WTC11 (cell line): ENCODE results near the gene GRIN2A. TPM values are rescaled to one million over a fixed set of nuclear protein-coding genes. Genes with fewer than 3 reads are reported as not detected.

Source experiments
- ATAC-seq: fragments of 200-7000 bp; cut with Tn5 transposase; 2 replicates; pipeline ENCODE4 v1.10.0; 2021; ENCODE audit warnings: mild to moderate bottlenecking, moderate library complexity
- CTCF ChIA-PET: fragments of 300-600 bp; sonication (Branson Sonifier 250); formaldehyde crosslinking; loops from one replicate; lab custom pipeline; 2021; ENCODE audit warnings: antibody characterized with exemption; lab: Charles Lee
- POLR2A ChIA-PET: fragments of 350-600 bp; sonication (Branson Sonifier 250); formaldehyde crosslinking; loops from one replicate; lab custom pipeline; 2021; ENCODE audit warnings: antibody characterized with exemption; lab: Charles Lee
- DNase-seq: peaks from one replicate; pipeline ENCODE4 v3.0.0; 2021; ENCODE audit warnings: low spot score
- H3K27ac Mint-ChIP-seq: 2 replicates; pipeline ENCODE4 v1.8.0; 2021; ENCODE audit warnings: mixed read lengths
- H3K27me3 Mint-ChIP-seq: 2 replicates; pipeline ENCODE4 v1.8.0; 2021; ENCODE audit warnings: low read depth, mild to moderate bottlenecking, moderate library complexity, mixed read lengths
- H3K36me3 Mint-ChIP-seq: 2 replicates; pipeline ENCODE4 v1.8.0; 2021; ENCODE audit warnings: mixed read lengths
- H3K4me1 Mint-ChIP-seq: 2 replicates; pipeline ENCODE4 v1.8.0; 2022; ENCODE audit warnings: mixed read lengths
- H3K4me3 Mint-ChIP-seq: 2 replicates; pipeline ENCODE4 v1.8.0; 2021; ENCODE audit warnings: mild to moderate bottlenecking, moderate library complexity, mixed read lengths
- H3K9me3 Mint-ChIP-seq: 2 replicates; pipeline ENCODE4 v1.8.0; 2021; ENCODE audit warnings: mixed read lengths
- ATF1 ChIP-seq: sonication (generic); formaldehyde crosslinking; IDR thresholded peaks from 2 replicates; pipeline ENCODE4 v1.8.1; 2023; ENCODE audit warnings: mild to moderate bottlenecking, moderate library complexity, missing genetic modification reagents
- CBFB ChIP-seq: sonication (generic); formaldehyde crosslinking; IDR thresholded peaks from 2 replicates; pipeline ENCODE4 v1.8.1; 2022; ENCODE audit warnings: mild to moderate bottlenecking, low read depth, missing genetic modification reagents
- E2F4 ChIP-seq: sonication (generic); formaldehyde crosslinking; IDR thresholded peaks from 2 replicates; pipeline ENCODE4 v1.8.1; 2022; ENCODE audit warnings: low read depth, mild to moderate bottlenecking, moderate library complexity, missing genetic modification reagents, borderline replicate concordance
- ETV6 ChIP-seq: sonication (generic); formaldehyde crosslinking; IDR thresholded peaks from 2 replicates; pipeline ENCODE4 v1.8.1; 2022; ENCODE audit warnings: mild to moderate bottlenecking, missing genetic modification reagents
- FOXP1 ChIP-seq: sonication (generic); formaldehyde crosslinking; IDR thresholded peaks from 2 replicates; pipeline ENCODE4 v1.8.0; 2022; ENCODE audit warnings: missing genetic modification reagents, mild to moderate bottlenecking, moderate library complexity, borderline replicate concordance
- GABPB1 ChIP-seq: sonication (generic); formaldehyde crosslinking; IDR thresholded peaks from 2 replicates; pipeline ENCODE4 v1.8.1; 2023; ENCODE audit warnings: mild to moderate bottlenecking, missing genetic modification reagents
- GTF2I ChIP-seq: fragments of 250-450 bp; sonication (Bioruptor Pico); conservative IDR thresholded peaks from 2 replicates; pipeline ENCODE4 v1.4.0; 2021; ENCODE audit warnings: mild to moderate bottlenecking
- HMGA2 ChIP-seq: fragments of 250-450 bp; sonication (Bioruptor Pico); IDR thresholded peaks from 2 replicates; pipeline ENCODE4 v1.4.0; 2021; ENCODE audit warnings: mild to moderate bottlenecking, moderate library complexity
- KAT7 ChIP-seq: sonication (generic); formaldehyde crosslinking; IDR thresholded peaks from 2 replicates; pipeline ENCODE4 v1.8.1; 2023; ENCODE audit warnings: missing genetic modification reagents, mild to moderate bottlenecking, borderline replicate concordance
- MAX ChIP-seq: sonication (generic); formaldehyde crosslinking; IDR thresholded peaks from 2 replicates; pipeline ENCODE4 v1.8.0; 2022; ENCODE audit warnings: mild to moderate bottlenecking, missing genetic modification reagents
- PRDM15 ChIP-seq: sonication (generic); formaldehyde crosslinking; IDR thresholded peaks from 2 replicates; pipeline ENCODE4 v1.8.0; 2022; ENCODE audit warnings: missing genetic modification reagents
- SOX15 ChIP-seq: fragments of 250-450 bp; sonication (Bioruptor Pico); IDR thresholded peaks from 2 replicates; pipeline ENCODE4 v1.9.0; 2021; ENCODE audit warnings: mild to moderate bottlenecking
- TCF7 ChIP-seq: sonication (generic); formaldehyde crosslinking; IDR thresholded peaks from 2 replicates; pipeline ENCODE4 v1.8.0; 2022; ENCODE audit warnings: mild to moderate bottlenecking, low read depth, missing genetic modification reagents, moderate library complexity
- TEAD1 ChIP-seq: sonication (generic); formaldehyde crosslinking; IDR thresholded peaks from 2 replicates; pipeline ENCODE4 v1.8.0; 2022; ENCODE audit warnings: mild to moderate bottlenecking, missing genetic modification reagents
- TP53 ChIP-seq: sonication (generic); formaldehyde crosslinking; IDR thresholded peaks from 2 replicates; pipeline ENCODE4 v1.8.1; 2023; ENCODE audit warnings: mild to moderate bottlenecking, missing genetic modification reagents
- ZNF138 ChIP-seq: sonication (generic); formaldehyde crosslinking; conservative IDR thresholded peaks from 2 replicates; pipeline ENCODE4 v1.8.1; 2022; ENCODE audit warnings: mild to moderate bottlenecking, moderate library complexity, missing genetic modification reagents
- total RNA-seq: library from RNA; stranded (reverse); gene quantifications from 3 replicates; pipeline ENCODE4 v1.2.3, GENCODE V29; 2021
- TF ChIP-seq, protein P1 (sequence below): fragments of 250-450 bp; sonication (Bioruptor Pico); IDR thresholded peaks from 2 replicates; pipeline ENCODE4 v2.1.2; 2022; ENCODE audit warnings: mild to moderate bottlenecking, moderate library complexity
- TF ChIP-seq, protein P2 (sequence below): sonication (generic); formaldehyde crosslinking; IDR thresholded peaks from 2 replicates; pipeline ENCODE4 v1.8.0; 2022; ENCODE audit warnings: mild to moderate bottlenecking, missing genetic modification reagents
- TF ChIP-seq, protein P3 (sequence below): fragments of 200-600 bp; IDR thresholded peaks from 2 replicates; pipeline ENCODE4 v1.8.0; 2022; ENCODE audit warnings: antibody characterized with exemption
- TF ChIP-seq, protein P4 (sequence below): sonication (generic); formaldehyde crosslinking; IDR thresholded peaks from 2 replicates; pipeline ENCODE4 v1.8.1; 2023; ENCODE audit warnings: mild to moderate bottlenecking, missing genetic modification reagents, borderline replicate concordance
- TF ChIP-seq, protein P5 (sequence below): sonication (generic); formaldehyde crosslinking; IDR thresholded peaks from 2 replicates; pipeline ENCODE4 v1.8.1; 2023; ENCODE audit warnings: mild to moderate bottlenecking, missing genetic modification reagents

GRIN2A gene
- total RNA-seq, 1 experiment from 2014 or later = 3.5 TPM

GRCh38 chr16:9797306-9797705 is 384.9 kb downstream of the GRIN2A start:
- H3K36me3 Mint-ChIP-seq = peaks cover 21% of the 10 kb centered on the region
- H3K4me1 Mint-ChIP-seq = no peaks in the 10 kb centered on the region
- ATAC-seq = no peak
- no peak for DNase-seq
- peaks cover 16% of the 10 kb centered on the region for H3K9me3 Mint-ChIP-seq
- H3K4me3 Mint-ChIP-seq = no peak overlapping the region
- no peak overlapping the region for H3K27ac Mint-ChIP-seq
- ChIA-PET CTCF (no interaction called here), POLR2A (no interaction called here)
- TF ChIP-seq ZNF138 (CRISPR knock-in tag) = no peak
- no peak for TF ChIP-seq GABPB1
- TF ChIP-seq ATF1 (CRISPR knock-in tag) = no peak
- no peak for TF ChIP-seq TEAD1 (CRISPR knock-in tag)
- TF ChIP-seq KAT7 (CRISPR knock-in tag) = no peak
- TF ChIP-seq PRDM15 (CRISPR knock-in tag) = no peak
- no peak for TF ChIP-seq FOXP1 (CRISPR knock-in tag)
- no peak for TF ChIP-seq TP53
- TF ChIP-seq E2F4 = no peak
- no peak for TF ChIP-seq HMGA2
- TF ChIP-seq, protein P1, sequence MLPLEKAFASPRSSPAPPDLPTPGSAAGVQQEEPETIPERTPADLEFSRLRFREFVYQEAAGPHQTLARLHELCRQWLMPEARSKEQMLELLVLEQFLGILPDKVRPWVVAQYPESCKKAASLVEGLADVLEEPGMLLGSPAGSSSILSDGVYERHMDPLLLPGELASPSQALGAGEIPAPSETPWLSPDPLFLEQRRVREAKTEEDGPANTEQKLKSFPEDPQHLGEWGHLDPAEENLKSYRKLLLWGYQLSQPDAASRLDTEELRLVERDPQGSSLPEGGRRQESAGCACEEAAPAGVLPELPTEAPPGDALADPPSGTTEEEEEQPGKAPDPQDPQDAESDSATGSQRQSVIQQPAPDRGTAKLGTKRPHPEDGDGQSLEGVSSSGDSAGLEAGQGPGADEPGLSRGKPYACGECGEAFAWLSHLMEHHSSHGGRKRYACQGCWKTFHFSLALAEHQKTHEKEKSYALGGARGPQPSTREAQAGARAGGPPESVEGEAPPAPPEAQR = no peak
- TF ChIP-seq GTF2I (CRISPR knock-in tag) = no peak
- H3K27me3 Mint-ChIP-seq = no peaks in the 10 kb centered on the region

DNA sequence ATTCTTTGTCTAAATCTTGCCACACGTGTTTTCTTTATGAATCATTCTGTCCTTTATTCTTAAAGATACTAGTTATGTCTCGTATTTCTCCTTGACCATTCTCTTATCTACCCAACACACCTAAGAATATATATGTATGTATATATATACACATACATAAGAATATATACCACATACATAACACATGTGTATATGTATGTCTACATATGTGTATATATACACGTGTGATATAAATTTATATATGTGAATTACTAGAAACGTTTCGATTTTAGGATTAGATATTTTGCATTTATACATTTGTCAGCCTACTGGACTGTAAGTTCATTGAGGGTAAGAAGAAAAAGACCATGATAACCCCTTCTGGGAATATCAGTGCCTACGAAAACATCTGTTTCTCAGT is 388.6 kb downstream of the GRIN2A start:
- Mint-ChIP-seq H3K27me3 (no peaks in the 10 kb centered on the region; the same call in 1 of the 2 replicates), H3K36me3 (peaks cover 6% of the 10 kb centered on the region), H3K9me3 (peaks cover 5% of the 10 kb centered on the region), H3K4me1 (no peaks in the 10 kb centered on the region), H3K4me3 (no peak overlapping the region), H3K27ac (no peak overlapping the region)
- no peak for DNase-seq
- POLR2A ChIA-PET = no interaction called here
- CTCF ChIA-PET = no interaction called here
- no peak for ATAC-seq
- no peak for TF ChIP-seq ETV6
- TF ChIP-seq, protein P2, sequence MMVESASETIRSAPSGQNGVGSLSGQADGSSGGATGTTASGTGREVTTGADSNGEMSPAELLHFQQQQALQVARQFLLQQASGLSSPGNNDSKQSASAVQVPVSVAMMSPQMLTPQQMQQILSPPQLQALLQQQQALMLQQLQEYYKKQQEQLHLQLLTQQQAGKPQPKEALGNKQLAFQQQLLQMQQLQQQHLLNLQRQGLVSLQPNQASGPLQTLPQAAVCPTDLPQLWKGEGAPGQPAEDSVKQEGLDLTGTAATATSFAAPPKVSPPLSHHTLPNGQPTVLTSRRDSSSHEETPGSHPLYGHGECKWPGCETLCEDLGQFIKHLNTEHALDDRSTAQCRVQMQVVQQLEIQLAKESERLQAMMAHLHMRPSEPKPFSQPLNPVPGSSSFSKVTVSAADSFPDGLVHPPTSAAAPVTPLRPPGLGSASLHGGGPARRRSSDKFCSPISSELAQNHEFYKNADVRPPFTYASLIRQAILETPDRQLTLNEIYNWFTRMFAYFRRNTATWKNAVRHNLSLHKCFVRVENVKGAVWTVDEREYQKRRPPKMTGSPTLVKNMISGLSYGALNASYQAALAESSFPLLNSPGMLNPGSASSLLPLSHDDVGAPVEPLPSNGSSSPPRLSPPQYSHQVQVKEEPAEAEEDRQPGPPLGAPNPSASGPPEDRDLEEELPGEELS = no peak
- TF ChIP-seq, protein P3, sequence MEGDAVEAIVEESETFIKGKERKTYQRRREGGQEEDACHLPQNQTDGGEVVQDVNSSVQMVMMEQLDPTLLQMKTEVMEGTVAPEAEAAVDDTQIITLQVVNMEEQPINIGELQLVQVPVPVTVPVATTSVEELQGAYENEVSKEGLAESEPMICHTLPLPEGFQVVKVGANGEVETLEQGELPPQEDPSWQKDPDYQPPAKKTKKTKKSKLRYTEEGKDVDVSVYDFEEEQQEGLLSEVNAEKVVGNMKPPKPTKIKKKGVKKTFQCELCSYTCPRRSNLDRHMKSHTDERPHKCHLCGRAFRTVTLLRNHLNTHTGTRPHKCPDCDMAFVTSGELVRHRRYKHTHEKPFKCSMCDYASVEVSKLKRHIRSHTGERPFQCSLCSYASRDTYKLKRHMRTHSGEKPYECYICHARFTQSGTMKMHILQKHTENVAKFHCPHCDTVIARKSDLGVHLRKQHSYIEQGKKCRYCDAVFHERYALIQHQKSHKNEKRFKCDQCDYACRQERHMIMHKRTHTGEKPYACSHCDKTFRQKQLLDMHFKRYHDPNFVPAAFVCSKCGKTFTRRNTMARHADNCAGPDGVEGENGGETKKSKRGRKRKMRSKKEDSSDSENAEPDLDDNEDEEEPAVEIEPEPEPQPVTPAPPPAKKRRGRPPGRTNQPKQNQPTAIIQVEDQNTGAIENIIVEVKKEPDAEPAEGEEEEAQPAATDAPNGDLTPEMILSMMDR = no peak
- no peak for TF ChIP-seq MAX (CRISPR knock-in tag)
- no peak for TF ChIP-seq SOX15 (CRISPR knock-in tag)
- no peak for TF ChIP-seq HMGA2
- TF ChIP-seq, protein P4, sequence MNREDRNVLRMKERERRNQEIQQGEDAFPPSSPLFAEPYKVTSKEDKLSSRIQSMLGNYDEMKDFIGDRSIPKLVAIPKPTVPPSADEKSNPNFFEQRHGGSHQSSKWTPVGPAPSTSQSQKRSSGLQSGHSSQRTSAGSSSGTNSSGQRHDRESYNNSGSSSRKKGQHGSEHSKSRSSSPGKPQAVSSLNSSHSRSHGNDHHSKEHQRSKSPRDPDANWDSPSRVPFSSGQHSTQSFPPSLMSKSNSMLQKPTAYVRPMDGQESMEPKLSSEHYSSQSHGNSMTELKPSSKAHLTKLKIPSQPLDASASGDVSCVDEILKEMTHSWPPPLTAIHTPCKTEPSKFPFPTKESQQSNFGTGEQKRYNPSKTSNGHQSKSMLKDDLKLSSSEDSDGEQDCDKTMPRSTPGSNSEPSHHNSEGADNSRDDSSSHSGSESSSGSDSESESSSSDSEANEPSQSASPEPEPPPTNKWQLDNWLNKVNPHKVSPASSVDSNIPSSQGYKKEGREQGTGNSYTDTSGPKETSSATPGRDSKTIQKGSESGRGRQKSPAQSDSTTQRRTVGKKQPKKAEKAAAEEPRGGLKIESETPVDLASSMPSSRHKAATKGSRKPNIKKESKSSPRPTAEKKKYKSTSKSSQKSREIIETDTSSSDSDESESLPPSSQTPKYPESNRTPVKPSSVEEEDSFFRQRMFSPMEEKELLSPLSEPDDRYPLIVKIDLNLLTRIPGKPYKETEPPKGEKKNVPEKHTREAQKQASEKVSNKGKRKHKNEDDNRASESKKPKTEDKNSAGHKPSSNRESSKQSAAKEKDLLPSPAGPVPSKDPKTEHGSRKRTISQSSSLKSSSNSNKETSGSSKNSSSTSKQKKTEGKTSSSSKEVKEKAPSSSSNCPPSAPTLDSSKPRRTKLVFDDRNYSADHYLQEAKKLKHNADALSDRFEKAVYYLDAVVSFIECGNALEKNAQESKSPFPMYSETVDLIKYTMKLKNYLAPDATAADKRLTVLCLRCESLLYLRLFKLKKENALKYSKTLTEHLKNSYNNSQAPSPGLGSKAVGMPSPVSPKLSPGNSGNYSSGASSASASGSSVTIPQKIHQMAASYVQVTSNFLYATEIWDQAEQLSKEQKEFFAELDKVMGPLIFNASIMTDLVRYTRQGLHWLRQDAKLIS (CRISPR knock-in tag) = no peak
- no peak for TF ChIP-seq TCF7 (CRISPR knock-in tag)
- TF ChIP-seq, protein P5, sequence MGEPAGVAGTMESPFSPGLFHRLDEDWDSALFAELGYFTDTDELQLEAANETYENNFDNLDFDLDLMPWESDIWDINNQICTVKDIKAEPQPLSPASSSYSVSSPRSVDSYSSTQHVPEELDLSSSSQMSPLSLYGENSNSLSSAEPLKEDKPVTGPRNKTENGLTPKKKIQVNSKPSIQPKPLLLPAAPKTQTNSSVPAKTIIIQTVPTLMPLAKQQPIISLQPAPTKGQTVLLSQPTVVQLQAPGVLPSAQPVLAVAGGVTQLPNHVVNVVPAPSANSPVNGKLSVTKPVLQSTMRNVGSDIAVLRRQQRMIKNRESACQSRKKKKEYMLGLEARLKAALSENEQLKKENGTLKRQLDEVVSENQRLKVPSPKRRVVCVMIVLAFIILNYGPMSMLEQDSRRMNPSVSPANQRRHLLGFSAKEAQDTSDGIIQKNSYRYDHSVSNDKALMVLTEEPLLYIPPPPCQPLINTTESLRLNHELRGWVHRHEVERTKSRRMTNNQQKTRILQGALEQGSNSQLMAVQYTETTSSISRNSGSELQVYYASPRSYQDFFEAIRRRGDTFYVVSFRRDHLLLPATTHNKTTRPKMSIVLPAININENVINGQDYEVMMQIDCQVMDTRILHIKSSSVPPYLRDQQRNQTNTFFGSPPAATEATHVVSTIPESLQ (CRISPR knock-in tag) = no peak
- no peak for TF ChIP-seq CBFB (CRISPR knock-in tag)
